Measurements from ENCODE around the gene SNAPC2.

DNA sequence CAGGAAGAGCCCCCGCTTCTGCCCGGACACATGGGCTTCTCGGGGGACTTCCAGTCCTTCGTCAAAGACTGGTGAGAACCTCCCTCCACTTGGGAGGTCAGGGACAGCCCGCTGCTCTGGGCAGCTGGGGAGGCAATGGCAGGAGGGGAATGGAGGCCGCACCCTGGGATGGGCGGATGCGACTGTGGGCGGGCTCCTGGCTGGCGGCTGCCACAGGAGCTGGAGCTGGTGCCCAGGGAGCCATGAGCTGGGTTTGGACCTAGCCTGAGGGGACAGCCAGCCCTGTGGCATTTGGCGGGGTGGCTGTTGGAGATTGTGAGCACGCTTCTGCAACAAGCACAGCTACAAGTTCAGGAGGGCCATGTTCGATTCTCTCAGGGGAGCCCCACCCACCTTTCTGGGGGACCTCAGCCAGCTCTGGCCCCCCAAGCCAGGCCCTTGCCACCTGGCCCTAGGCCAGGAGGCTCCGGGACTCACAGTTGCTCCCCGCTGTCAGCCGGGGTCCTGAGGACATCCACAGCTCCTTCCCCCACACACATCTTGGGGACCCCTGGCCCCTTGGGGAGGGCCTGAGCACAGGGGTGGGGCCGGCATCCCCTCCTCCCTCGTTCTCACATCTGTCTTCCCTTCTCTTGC is 8.5 kb upstream of the SNAPC2 start:
- TF ChIP-seq CTCF (conservative IDR thresholded peaks at IDR 0.05 in 1 of 2, IDR thresholded peaks at IDR 0.05 in 1 of 2; ENCODE audit: extremely low read depth in 1 of 2, insufficient read depth in 1 of 2, low read depth in 1 of 2, low read length in 2 of 2), result no peak
- TF ChIP-seq EZH2 (IDR thresholded peaks at IDR 0.05; ENCODE audit: borderline replicate concordance, low read length), result no peak
